HG03521 (cell line): Measurements from ENCODE around the gene CACNA1C.

Source experiments
- ATAC-seq: cut with Tn5 transposase; IDR thresholded peaks from one replicate; pipeline ENCODE4 v1.9.1; 2021; ENCODE audit warnings: mild to moderate bottlenecking, moderate library complexity; ENCODE audit not compliant: unreplicated experiment

The CACNA1C gene

GRCh38 chr12:2034633-2035430, 18.0 kb upstream of the CACNA1C start:
- peak; percentile 59 for ATAC-seq

GRCh38 chr12:2035431-2036055, 17.2 kb upstream of the CACNA1C start:
- ATAC-seq, result no peak

GRCh38 chr12:2039034-2039433, 13.8 kb upstream of the CACNA1C start:
- ATAC-seq, result no peak

- ATAC-seq, result no peak
Observed at GRCh38 chr12:2043054-2043453, 9.7 kb upstream of the CACNA1C start.

- ATAC-seq, result no peak
Observed at GRCh38 chr12:2044165-2044564, 8.6 kb upstream of the CACNA1C start.

GRCh38 chr12:2046957-2047356, 5.8 kb upstream of the CACNA1C start:
- no peak for ATAC-seq

GRCh38 chr12:2047752-2048151, 5.0 kb upstream of the CACNA1C start:
- no peak for ATAC-seq

GRCh38 chr12:2049604-2050540, 2.9 kb upstream of the CACNA1C start:
- no peak for ATAC-seq

GRCh38 chr12:2051700-2052621, 826 bp upstream of the CACNA1C start:
- no peak for ATAC-seq

GRCh38 chr12:2053691-2054090, 904 bp downstream of the CACNA1C start:
- ATAC-seq, result no peak

GRCh38 chr12:2054091-2055018, 1.6 kb downstream of the CACNA1C start:
- ATAC-seq, result no peak

- ATAC-seq, result no peak
Observed at GRCh38 chr12:2057041-2057794, 4.4 kb downstream of the CACNA1C start.

- no peak for ATAC-seq
Observed at GRCh38 chr12:2057795-2058408, 5.1 kb downstream of the CACNA1C start.

GRCh38 chr12:2058837-2059236, 6.0 kb downstream of the CACNA1C start:
- no peak for ATAC-seq

GRCh38 chr12:2061402-2061801, 8.6 kb downstream of the CACNA1C start:
- no peak for ATAC-seq

- no peak for ATAC-seq
Observed at GRCh38 chr12:2064071-2064507, 11.3 kb downstream of the CACNA1C start.

- no peak for ATAC-seq
Observed at GRCh38 chr12:2068653-2069052, 15.9 kb downstream of the CACNA1C start.

GRCh38 chr12:2070440-2071045, 17.8 kb downstream of the CACNA1C start:
- ATAC-seq, result no peak
